ENCODE data around the gene ANKRD28. TPM values are rescaled to one million over a fixed set of nuclear protein-coding genes. Genes with fewer than 3 reads are reported as not detected.

The ANKRD28 gene
- total RNA-seq, 2 experiments from 2014 or later: 27.3 to 28.4 TPM

- CTCF ChIA-PET: no interaction called here
- Mint-ChIP-seq H3K27ac (no peak overlapping the region), H3K4me3 (no peak overlapping the region), H3K27me3 (no peaks in the 10 kb centered on the region), H3K36me3 (ENCODE audit: low read depth) (peaks cover 8% of the 10 kb centered on the region), H3K4me1 (peaks cover 9% of the 10 kb centered on the region), H3K9me3 (ENCODE audit: low read depth) (peaks cover 19% of the 10 kb centered on the region)
- intact Hi-C loops (cut with DNase I, micrococcal nuclease): no loop called here
- DNase-seq (no peak), ATAC-seq (no peak)
- POLR2A ChIA-PET: no interaction called here
Observed at GRCh38 chr3:15660055-15660935, 137.5 kb downstream of the ANKRD28 start.

GRCh38 chr3:15659254-15659975, 138.4 kb downstream of the ANKRD28 start:
- Mint-ChIP-seq H3K36me3 (ENCODE audit: low read depth) (peaks cover 8% of the 10 kb centered on the region), H3K4me3 (no peak overlapping the region), H3K4me1 (peaks cover 9% of the 10 kb centered on the region), H3K9me3 (ENCODE audit: low read depth) (peaks cover 23% of the 10 kb centered on the region), H3K27ac (no peak overlapping the region), H3K27me3 (no peaks in the 10 kb centered on the region)
- intact Hi-C loops (cut with DNase I, micrococcal nuclease): no loop called here
- CTCF ChIA-PET: no interaction called here
- POLR2A ChIA-PET: no interaction called here
- ATAC-seq (no peak), DNase-seq (no peak)

DNA sequence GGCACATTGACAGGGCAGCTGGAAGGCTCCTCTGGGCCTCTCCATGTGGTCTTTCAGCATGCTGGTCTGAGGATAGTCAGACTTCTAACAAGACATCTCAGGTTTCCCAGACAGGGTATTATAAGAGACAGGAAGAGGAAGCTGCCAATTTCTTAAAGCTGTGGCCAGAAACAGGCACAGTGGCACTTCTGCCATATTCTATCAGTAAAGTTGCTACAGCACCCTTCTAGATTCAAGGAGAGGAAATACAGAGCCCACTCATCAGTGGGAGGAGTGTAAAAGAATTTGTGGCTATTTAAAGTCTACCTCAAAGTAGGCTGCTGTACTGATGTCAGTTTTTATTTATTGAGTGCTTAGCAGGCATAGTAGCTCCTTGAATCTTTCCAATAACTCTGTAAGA, 140.8 kb downstream of the ANKRD28 start:
- DNase-seq (no peak), ATAC-seq (no peak)
- Mint-ChIP-seq H3K27ac (no peak overlapping the region), H3K9me3 (ENCODE audit: low read depth) (peaks cover 21% of the 10 kb centered on the region), H3K36me3 (ENCODE audit: low read depth) (peaks cover 5% of the 10 kb centered on the region), H3K4me1 (peaks cover 9% of the 10 kb centered on the region), H3K27me3 (peaks cover 2% of the 10 kb centered on the region), H3K4me3 (no peak overlapping the region)
- ChIA-PET POLR2A (no interaction called here), CTCF (interaction anchor here (0.5 to 1.6 kb wide), 2 partner anchors 26 to 177 kb away, joined by 3 read pairs; no protein-coding TSS in a partner anchor)
- intact Hi-C loops (cut with DNase I, micrococcal nuclease): no loop called here

DNA sequence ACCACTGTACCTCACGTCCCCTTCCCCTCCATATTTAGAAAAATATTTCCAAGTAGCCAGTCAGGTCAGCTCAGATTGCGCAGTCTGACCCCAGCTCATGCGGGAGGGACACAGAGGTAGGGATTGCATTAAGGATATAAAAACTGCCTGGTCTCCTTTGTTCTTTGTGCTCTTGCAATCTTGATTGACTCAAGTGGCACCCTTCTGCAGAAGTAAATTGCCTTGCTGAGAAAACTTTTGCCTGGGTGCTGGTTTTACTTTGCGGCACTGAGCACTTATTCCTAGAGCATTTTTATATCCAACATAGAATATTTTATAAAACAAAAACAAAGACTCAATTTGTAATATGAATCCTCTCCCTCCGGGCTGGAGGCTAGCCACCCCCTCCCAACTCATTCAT, 141.4 kb downstream of the ANKRD28 start:
- no peak overlapping the region for H3K27ac Mint-ChIP-seq
- H3K4me1 Mint-ChIP-seq: peaks cover 9% of the 10 kb centered on the region
- H3K9me3 Mint-ChIP-seq (ENCODE audit: low read depth): peaks cover 16% of the 10 kb centered on the region
- CTCF ChIA-PET: interaction anchor here (0.5 kb wide), 1 partner anchor 178 kb away, joined by 3 read pairs; no protein-coding TSS in a partner anchor
- peaks cover 4% of the 10 kb centered on the region for H3K27me3 Mint-ChIP-seq
- no peak overlapping the region for H3K4me3 Mint-ChIP-seq
- intact Hi-C loops (cut with DNase I, micrococcal nuclease): no loop called here
- ATAC-seq (no peak), DNase-seq (no peak)
- POLR2A ChIA-PET: no interaction called here
- H3K36me3 Mint-ChIP-seq (ENCODE audit: low read depth): peaks cover 5% of the 10 kb centered on the region

DNA sequence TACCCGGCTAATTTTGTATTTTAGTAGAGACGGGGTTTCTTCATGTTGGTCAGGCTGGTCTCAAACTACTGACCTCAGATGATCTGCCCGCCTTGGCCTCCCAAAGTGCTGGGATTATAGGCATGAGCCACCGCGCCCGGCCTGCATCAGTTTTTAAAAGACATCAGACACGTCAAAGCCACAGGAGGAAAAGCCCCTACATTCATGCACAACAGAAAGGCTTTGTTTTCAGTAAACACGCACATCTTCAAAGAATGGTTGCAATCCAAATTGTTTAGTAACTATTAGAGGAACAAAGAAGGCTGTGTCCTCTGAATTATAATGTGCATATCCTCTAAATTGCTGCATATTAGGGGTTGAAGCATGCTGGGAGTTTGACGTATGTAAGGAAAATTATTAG, 142.9 kb downstream of the ANKRD28 start:
- Mint-ChIP-seq H3K27ac (no peak overlapping the region), H3K4me3 (no peak overlapping the region), H3K9me3 (ENCODE audit: low read depth) (peaks cover 15% of the 10 kb centered on the region), H3K36me3 (ENCODE audit: low read depth) (peaks cover 5% of the 10 kb centered on the region), H3K27me3 (peaks cover 6% of the 10 kb centered on the region), H3K4me1 (peaks cover 5% of the 10 kb centered on the region)
- POLR2A ChIA-PET: no interaction called here
- CTCF ChIA-PET: interaction anchor here (0.7 to 0.8 kb wide), 2 partner anchors 20 to 589 kb away, joined by 3 read pairs; no protein-coding TSS in a partner anchor
- no peak for ATAC-seq
- intact Hi-C loops (cut with DNase I, micrococcal nuclease): no loop called here
- DNase-seq: no peak

- Mint-ChIP-seq H3K4me3 (no peak overlapping the region), H3K36me3 (ENCODE audit: low read depth) (peaks cover 9% of the 10 kb centered on the region), H3K4me1 (peaks cover 8% of the 10 kb centered on the region), H3K9me3 (ENCODE audit: low read depth) (peaks cover 19% of the 10 kb centered on the region), H3K27ac (no peak overlapping the region), H3K27me3 (peaks cover 12% of the 10 kb centered on the region)
- POLR2A ChIA-PET: no interaction called here
- ATAC-seq (no peak), DNase-seq (no peak)
- CTCF ChIA-PET: interaction anchor here (0.7 to 0.8 kb wide), 3 partner anchors 20 to 590 kb away, joined by 3 read pairs; no protein-coding TSS in a partner anchor
- intact Hi-C loops (cut with DNase I, micrococcal nuclease): no loop called here
Observed at GRCh38 chr3:15654127-15654526, 143.7 kb downstream of the ANKRD28 start.

- no peak overlapping the region for H3K4me3 Mint-ChIP-seq
- CTCF ChIA-PET: no interaction called here
- ATAC-seq: no peak
- H3K9me3 Mint-ChIP-seq (ENCODE audit: low read depth): peaks cover 19% of the 10 kb centered on the region
- H3K27me3 Mint-ChIP-seq: peaks cover 12% of the 10 kb centered on the region
- intact Hi-C loops (cut with DNase I, micrococcal nuclease): no loop called here
- no peak overlapping the region for H3K27ac Mint-ChIP-seq
- DNase-seq: no peak
- POLR2A ChIA-PET: no interaction called here
- peaks cover 16% of the 10 kb centered on the region for H3K4me1 Mint-ChIP-seq
- H3K36me3 Mint-ChIP-seq (ENCODE audit: low read depth): peaks cover 9% of the 10 kb centered on the region
Observed at GRCh38 chr3:15653321-15653720, 144.5 kb downstream of the ANKRD28 start.

- intact Hi-C loops (cut with DNase I, micrococcal nuclease): no loop called here
- ChIA-PET POLR2A (no interaction called here), CTCF (interaction anchor here (0.7 to 1.2 kb wide), 2 partner anchors 13 to 208 kb away, joined by 3 read pairs; no protein-coding TSS in a partner anchor)
- peaks cover 12% of the 10 kb centered on the region for H3K9me3 Mint-ChIP-seq (ENCODE audit: low read depth)
- no peak overlapping the region for H3K4me3 Mint-ChIP-seq
- H3K27ac Mint-ChIP-seq: no peak overlapping the region
- peaks cover 12% of the 10 kb centered on the region for H3K27me3 Mint-ChIP-seq
- no peak for DNase-seq
- peaks cover 34% of the 10 kb centered on the region for H3K4me1 Mint-ChIP-seq
- H3K36me3 Mint-ChIP-seq (ENCODE audit: low read depth): peaks cover 9% of the 10 kb centered on the region
- ATAC-seq: no peak
Observed at GRCh38 chr3:15651396-15651795, 146.4 kb downstream of the ANKRD28 start.

DNA sequence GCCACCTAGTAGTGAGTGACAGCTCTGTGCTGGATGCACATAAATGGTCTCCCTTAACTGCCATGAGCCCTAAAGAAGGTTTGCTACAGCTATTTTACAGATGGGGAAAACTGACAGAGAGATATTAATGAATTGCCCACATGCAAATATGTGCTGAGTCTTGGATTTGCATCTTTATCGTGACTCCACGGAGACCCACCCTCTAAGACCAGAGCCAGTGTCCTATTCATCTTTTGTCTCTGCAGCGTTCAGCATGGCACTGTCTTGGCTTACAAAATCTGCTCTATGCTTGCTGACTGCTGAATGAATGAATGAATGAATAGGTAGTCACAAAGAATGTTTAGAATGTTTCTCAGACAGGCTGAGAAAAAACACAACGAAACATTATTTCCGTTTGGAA, 147.9 kb downstream of the ANKRD28 start:
- DNase-seq: no peak
- no peak overlapping the region for H3K4me3 Mint-ChIP-seq
- intact Hi-C loops (cut with DNase I, micrococcal nuclease): no loop called here

DNA sequence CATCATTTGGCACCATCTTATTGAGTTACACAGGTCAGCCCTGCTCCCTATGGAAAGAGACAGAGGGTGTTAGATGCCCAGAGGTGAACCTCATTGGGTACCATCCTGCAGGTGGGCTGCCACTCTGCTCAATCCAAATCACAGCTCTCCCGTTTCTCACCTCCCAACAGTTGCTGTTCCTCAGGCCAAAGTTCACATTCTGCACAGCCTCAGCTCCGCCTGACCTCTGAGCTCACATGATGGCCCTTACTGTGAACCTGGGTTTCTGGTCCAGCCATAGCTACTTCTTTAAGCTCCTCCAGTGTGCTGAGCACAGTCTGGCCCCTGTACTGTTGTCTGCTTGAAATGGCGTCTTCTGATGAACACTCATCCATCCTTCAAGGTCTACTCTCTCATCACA, 148.4 kb downstream of the ANKRD28 start:
- Mint-ChIP-seq H3K27ac (peak overlapping the region; percentile 57), H3K4me1 (peaks cover 41% of the 10 kb centered on the region), H3K4me3 (no peak overlapping the region), H3K36me3 (ENCODE audit: low read depth) (peaks cover 8% of the 10 kb centered on the region), H3K27me3 (peaks cover 12% of the 10 kb centered on the region), H3K9me3 (ENCODE audit: low read depth) (peaks cover 4% of the 10 kb centered on the region)
- ChIA-PET CTCF (interaction anchor here (1.2 kb wide), 1 partner anchor 165 kb away, joined by 3 read pairs; no protein-coding TSS in a partner anchor), POLR2A (no interaction called here)
- no peak for ATAC-seq
- intact Hi-C loops (cut with DNase I, micrococcal nuclease): no loop called here
- DNase-seq: no peak

More for the DNA sequence above, 147.9 kb downstream of the ANKRD28 start:
- Mint-ChIP-seq H3K36me3 (ENCODE audit: low read depth) (peaks cover 8% of the 10 kb centered on the region), H3K4me1 (peaks cover 41% of the 10 kb centered on the region), H3K9me3 (ENCODE audit: low read depth) (peaks cover 5% of the 10 kb centered on the region), H3K27me3 (peaks cover 12% of the 10 kb centered on the region), H3K27ac (peak overlapping the region; percentile 57)
- CTCF ChIA-PET: interaction anchor here (1.2 kb wide), 1 partner anchor 164 kb away, joined by 3 read pairs; no protein-coding TSS in a partner anchor
- ATAC-seq: no peak
- POLR2A ChIA-PET: no interaction called here

DNA sequence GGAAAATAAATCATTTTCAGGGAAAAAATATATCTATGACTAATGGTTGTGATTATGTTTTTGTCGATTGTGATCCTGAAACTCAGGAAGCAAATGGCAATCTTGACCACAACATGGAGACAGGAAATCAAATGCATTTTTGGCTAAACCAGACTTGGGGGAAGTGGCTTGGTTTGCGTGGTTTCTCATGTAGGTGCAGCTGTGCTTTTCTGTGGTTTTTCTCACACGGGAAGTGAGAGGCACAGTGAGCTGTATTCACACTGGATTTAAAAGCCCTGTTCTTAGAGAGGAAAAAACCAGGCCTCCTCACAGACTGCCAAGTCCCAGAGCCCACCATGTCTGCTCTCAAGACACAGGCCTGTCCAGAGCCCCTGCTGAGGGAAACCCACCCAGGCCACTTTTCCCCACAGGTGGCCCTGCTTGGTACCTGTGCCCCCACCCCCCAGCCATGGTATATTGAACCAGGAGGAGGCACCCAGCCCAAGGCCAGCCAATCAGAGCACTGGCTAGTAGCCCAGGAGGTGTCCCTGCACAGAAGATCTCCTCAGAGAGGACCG, 150.1 kb downstream of the ANKRD28 start:
- DNase-seq: peak; percentile 77
- ChIA-PET CTCF (interaction anchor here (1.6 kb wide), 1 partner anchor 15 kb away, joined by 3 read pairs; no protein-coding TSS in a partner anchor), POLR2A (no interaction called here)
- intact Hi-C loops (cut with DNase I, micrococcal nuclease): no loop called here
- peaks cover 41% of the 10 kb centered on the region for H3K4me1 Mint-ChIP-seq
- peak overlapping the region; percentile 20 for H3K4me3 Mint-ChIP-seq
- peak; percentile 87 for ATAC-seq
- peaks cover 10% of the 10 kb centered on the region for H3K36me3 Mint-ChIP-seq (ENCODE audit: low read depth)
- H3K27me3 Mint-ChIP-seq: peaks cover 11% of the 10 kb centered on the region
- H3K9me3 Mint-ChIP-seq (ENCODE audit: low read depth): peaks cover 4% of the 10 kb centered on the region
- H3K27ac Mint-ChIP-seq: peak overlapping the region; percentile 61
